ENCODE measurements around the gene ACYP1. TPM values are rescaled to one million over a fixed set of nuclear protein-coding genes. Genes with fewer than 3 reads are reported as not detected.

The ACYP1 gene
- 10 to 100 TPM; 52.7 to 53.8 TPM for total RNA-seq

- ChIA-PET POLR2A (interaction anchor here (0.6 to 4.1 kb wide), 14 partner anchors 8 to 181 kb away, joined by 3 to 20 read pairs (median 8); partner anchors contain the start of genes EIF2B2, MLH3 and NEK9), CTCF (interaction anchor here (0.9 to 3.4 kb wide), 16 partner anchors 10 to 452 kb away, joined by 3 to 16 read pairs (median 5); partner anchors contain the start of genes EIF2B2, LTBP2 and MLH3)
- Mint-ChIP-seq H3K4me1 (peaks cover 42% of the 10 kb centered on the region), H3K27me3 (no peaks in the 10 kb centered on the region), H3K4me3 (peak within 1 kb of the TSS; percentile 99), H3K9me3 (no peaks in the 10 kb centered on the region), H3K36me3 (ENCODE audit: low read depth) (peaks cover 36% of the 10 kb centered on the region), H3K27ac (peak within 1 kb of the TSS; percentile 92)
- peak; percentile 93 for DNase-seq
Observed at GRCh38 chr14:75063491-75064204, at the start of gene ACYP1. TSS of gene ACYP1 (minus strand) at chr14:75064024. CDS start at chr14:75063553, 471 bp downstream.

DNA sequence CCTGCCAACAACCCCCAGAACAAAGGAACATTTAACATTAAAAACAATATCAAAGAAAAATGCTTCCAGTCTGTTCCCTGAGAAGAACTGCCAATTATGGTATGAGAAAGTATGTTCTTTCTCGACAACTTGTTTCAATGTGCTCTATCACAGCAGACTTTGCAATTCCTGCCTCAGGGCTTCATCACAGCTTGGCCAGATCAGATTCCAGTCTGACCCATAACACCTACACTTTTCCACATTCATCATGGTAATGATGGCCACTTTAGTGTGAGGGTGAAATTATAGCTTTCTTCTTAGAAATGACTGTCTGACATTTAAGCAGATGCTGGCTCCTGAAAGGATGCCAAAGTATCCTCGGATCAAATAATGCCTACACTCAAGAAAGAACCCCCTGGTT lies 46.1 kb upstream of the ACYP1 start:
- DNase-seq = no peak
- Mint-ChIP-seq H3K9me3 (no peaks in the 10 kb centered on the region), H3K27me3 (no peaks in the 10 kb centered on the region), H3K36me3 (ENCODE audit: low read depth) (peaks cover 73% of the 10 kb centered on the region), H3K4me1 (peaks cover 24% of the 10 kb centered on the region), H3K4me3 (no peak overlapping the region), H3K27ac (no peak overlapping the region)
- ChIA-PET CTCF (interaction anchor here (1.5 kb wide), 1 partner anchor 379 kb away, joined by 3 read pairs; no protein-coding TSS in a partner anchor), POLR2A (no interaction called here)

GRCh38 chr14:75107186-75107585 lies 43.4 kb upstream of the ACYP1 start:
- Mint-ChIP-seq H3K27ac (no peak overlapping the region), H3K4me3 (no peak overlapping the region), H3K27me3 (no peaks in the 10 kb centered on the region), H3K4me1 (peaks cover 3% of the 10 kb centered on the region), H3K36me3 (ENCODE audit: low read depth) (peaks cover 70% of the 10 kb centered on the region), H3K9me3 (no peaks in the 10 kb centered on the region)
- POLR2A ChIA-PET = interaction anchor here (0.7 kb wide), 1 partner anchor 10 kb away, joined by 3 read pairs; no protein-coding TSS in a partner anchor
- CTCF ChIA-PET = no interaction called here
- DNase-seq = no peak

GRCh38 chr14:75101491-75101890 lies 37.7 kb upstream of the ACYP1 start:
- Mint-ChIP-seq H3K4me3 (no peak overlapping the region), H3K9me3 (no peaks in the 10 kb centered on the region), H3K4me1 (no peaks in the 10 kb centered on the region), H3K27me3 (no peaks in the 10 kb centered on the region), H3K27ac (no peak overlapping the region), H3K36me3 (ENCODE audit: low read depth) (peaks cover 65% of the 10 kb centered on the region)
- DNase-seq = no peak
- POLR2A ChIA-PET = no interaction called here
- CTCF ChIA-PET = interaction anchor here (2.0 kb wide), 1 partner anchor 13 kb away, joined by 12 read pairs; no protein-coding TSS in a partner anchor

DNA sequence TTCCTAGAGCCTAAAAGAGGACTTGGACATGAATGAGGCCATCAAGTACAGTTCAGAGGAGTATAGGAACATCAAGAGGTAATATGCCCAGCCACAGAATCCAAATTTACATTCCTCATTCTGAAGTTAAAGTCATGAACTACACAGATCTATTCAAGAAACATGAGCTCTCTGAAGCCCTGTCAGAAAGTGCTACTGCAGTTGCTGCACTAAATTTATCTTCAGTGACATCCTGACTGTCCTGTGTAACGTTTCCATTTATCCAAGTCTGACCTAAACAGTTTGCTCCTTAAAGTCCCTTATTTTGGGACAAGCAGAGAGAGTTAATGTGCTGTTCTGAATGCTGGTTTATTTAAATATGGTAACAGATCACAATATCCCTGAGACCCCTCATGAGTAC lies 34.9 kb upstream of the ACYP1 start:
- Mint-ChIP-seq H3K9me3 (no peaks in the 10 kb centered on the region), H3K27me3 (no peaks in the 10 kb centered on the region), H3K36me3 (ENCODE audit: low read depth) (peaks cover 70% of the 10 kb centered on the region), H3K27ac (no peak overlapping the region), H3K4me3 (no peak overlapping the region), H3K4me1 (no peaks in the 10 kb centered on the region)
- ChIA-PET POLR2A (no interaction called here), CTCF (interaction anchor here (1.3 kb wide), 1 partner anchor 10 kb away, joined by 3 read pairs; no protein-coding TSS in a partner anchor)
- no peak for DNase-seq

DNA sequence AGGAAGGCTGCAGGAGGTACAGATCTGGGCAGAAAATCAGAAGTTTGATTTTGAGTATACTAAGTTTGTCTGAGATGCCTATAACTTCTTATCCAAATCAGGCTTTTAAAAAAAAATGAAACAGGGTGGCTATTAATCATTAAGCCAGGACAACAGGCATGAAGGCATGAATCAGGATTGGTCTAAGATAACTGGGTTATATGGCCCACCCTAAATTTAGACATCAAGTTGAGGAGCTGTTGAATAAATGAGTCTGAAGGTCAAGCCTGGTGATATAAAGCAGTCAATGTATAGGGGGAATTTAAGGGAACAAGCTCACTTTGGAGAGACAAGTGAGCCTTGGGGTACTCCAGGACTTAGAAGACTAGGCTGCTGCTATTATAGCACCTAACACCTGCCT lies 34.4 kb upstream of the ACYP1 start:
- Mint-ChIP-seq H3K9me3 (no peaks in the 10 kb centered on the region), H3K27ac (no peak overlapping the region), H3K36me3 (ENCODE audit: low read depth) (peaks cover 67% of the 10 kb centered on the region), H3K4me1 (no peaks in the 10 kb centered on the region), H3K27me3 (no peaks in the 10 kb centered on the region), H3K4me3 (no peak overlapping the region)
- CTCF ChIA-PET = interaction anchor here (1.3 kb wide), 1 partner anchor 9 kb away, joined by 3 read pairs; no protein-coding TSS in a partner anchor
- no peak for DNase-seq
- POLR2A ChIA-PET = no interaction called here

DNA sequence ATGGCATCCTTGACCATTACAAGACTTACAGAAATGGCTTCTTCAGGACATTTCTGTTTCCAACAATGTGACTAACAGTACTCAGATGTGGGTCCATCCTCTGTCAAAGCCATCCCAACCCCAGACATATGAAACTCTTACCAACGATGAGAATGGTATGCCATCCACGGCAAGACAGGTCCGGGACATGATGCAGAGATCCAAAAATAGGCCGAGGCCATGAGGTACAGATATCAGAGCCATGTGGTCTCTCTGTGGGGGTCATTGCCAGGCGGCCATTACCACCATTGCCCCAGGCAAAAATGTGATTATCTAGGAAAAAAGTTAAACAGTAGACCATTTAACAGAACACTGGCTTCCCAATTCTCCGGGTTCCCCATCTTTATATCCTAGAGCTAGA lies 33.1 kb upstream of the ACYP1 start:
- Mint-ChIP-seq H3K9me3 (no peaks in the 10 kb centered on the region), H3K36me3 (ENCODE audit: low read depth) (peaks cover 68% of the 10 kb centered on the region), H3K27ac (no peak overlapping the region), H3K4me1 (no peaks in the 10 kb centered on the region), H3K4me3 (no peak overlapping the region), H3K27me3 (no peaks in the 10 kb centered on the region)
- DNase-seq = no peak
- ChIA-PET POLR2A (no interaction called here), CTCF (no interaction called here)

DNA sequence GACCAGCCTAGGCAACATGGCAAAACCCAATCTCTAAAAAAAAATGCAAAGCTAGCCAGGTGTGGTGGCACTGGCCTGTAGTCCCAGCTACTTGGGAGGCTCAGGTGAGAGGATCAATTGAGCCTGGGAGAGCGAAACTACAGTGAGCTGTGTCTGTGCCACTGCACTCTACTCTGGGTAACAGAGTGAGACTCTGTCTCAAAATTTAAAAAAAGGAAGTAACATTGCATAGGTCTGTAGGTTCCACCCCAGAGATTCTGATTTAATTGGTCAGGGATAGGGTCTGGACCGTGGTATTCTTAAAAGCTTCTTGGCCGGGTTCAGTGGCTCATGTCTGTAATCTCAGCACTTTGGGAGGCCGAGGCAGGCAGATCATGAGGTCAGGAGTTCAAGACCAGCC lies 31.9 kb upstream of the ACYP1 start:
- Mint-ChIP-seq H3K27ac (no peak overlapping the region), H3K9me3 (no peaks in the 10 kb centered on the region), H3K36me3 (ENCODE audit: low read depth) (peaks cover 64% of the 10 kb centered on the region), H3K4me1 (no peaks in the 10 kb centered on the region), H3K27me3 (no peaks in the 10 kb centered on the region), H3K4me3 (no peak overlapping the region)
- POLR2A ChIA-PET = no interaction called here
- CTCF ChIA-PET = interaction anchor here (0.7 to 1.3 kb wide), 2 partner anchors 235 to 269 kb away, joined by 4 to 6 read pairs; no protein-coding TSS in a partner anchor
- DNase-seq = no peak

DNA sequence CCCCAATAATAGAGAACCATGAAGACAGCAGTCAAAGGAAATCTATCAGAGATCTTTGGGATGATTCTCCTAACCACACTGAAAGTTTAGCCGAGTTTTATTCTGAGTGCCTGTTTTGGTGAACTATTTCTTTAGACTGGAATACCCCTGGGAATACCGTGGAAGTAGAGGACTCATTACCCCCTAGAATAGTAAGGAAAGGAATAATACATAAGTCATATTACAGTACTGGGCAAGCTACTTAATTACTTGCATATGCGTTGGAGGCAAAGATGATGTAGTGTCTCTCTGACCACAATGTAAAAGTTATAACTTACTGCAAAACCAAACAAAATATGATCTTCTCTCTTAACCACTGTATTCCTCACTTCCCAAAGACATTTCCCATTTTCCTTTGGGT lies 31.1 kb upstream of the ACYP1 start:
- no peak for DNase-seq
- H3K4me1 Mint-ChIP-seq = no peaks in the 10 kb centered on the region
- ChIA-PET POLR2A (no interaction called here), CTCF (no interaction called here)
- peaks cover 59% of the 10 kb centered on the region for H3K36me3 Mint-ChIP-seq (ENCODE audit: low read depth)
- no peak overlapping the region for H3K27ac Mint-ChIP-seq
- no peaks in the 10 kb centered on the region for H3K9me3 Mint-ChIP-seq
- H3K27me3 Mint-ChIP-seq = no peaks in the 10 kb centered on the region
- no peak overlapping the region for H3K4me3 Mint-ChIP-seq

- no peak for DNase-seq
- ChIA-PET CTCF (interaction anchor here (11.0 kb wide), 1 partner anchor 232 kb away, joined by 99 read pairs; no protein-coding TSS in a partner anchor), POLR2A (no interaction called here)
- H3K9me3 Mint-ChIP-seq = no peaks in the 10 kb centered on the region
- H3K27me3 Mint-ChIP-seq = no peaks in the 10 kb centered on the region
- H3K27ac Mint-ChIP-seq = no peak overlapping the region
- H3K4me1 Mint-ChIP-seq = no peaks in the 10 kb centered on the region
- H3K36me3 Mint-ChIP-seq (ENCODE audit: low read depth) = peaks cover 48% of the 10 kb centered on the region
- H3K4me3 Mint-ChIP-seq = no peak overlapping the region
Observed at GRCh38 chr14:75092698-75093097, 28.9 kb upstream of the ACYP1 start.

- Mint-ChIP-seq H3K4me3 (no peak overlapping the region), H3K4me1 (no peaks in the 10 kb centered on the region), H3K27ac (peak overlapping the region; percentile 3), H3K9me3 (no peaks in the 10 kb centered on the region), H3K36me3 (ENCODE audit: low read depth) (peaks cover 46% of the 10 kb centered on the region), H3K27me3 (no peaks in the 10 kb centered on the region)
- no peak for DNase-seq
- ChIA-PET POLR2A (no interaction called here), CTCF (interaction anchor here (1.1 to 11.0 kb wide), 4 partner anchors 145 to 230 kb away, joined by 5 to 99 read pairs (median 44); no protein-coding TSS in a partner anchor)
Observed at GRCh38 chr14:75091251-75091650, 27.4 kb upstream of the ACYP1 start.

DNA sequence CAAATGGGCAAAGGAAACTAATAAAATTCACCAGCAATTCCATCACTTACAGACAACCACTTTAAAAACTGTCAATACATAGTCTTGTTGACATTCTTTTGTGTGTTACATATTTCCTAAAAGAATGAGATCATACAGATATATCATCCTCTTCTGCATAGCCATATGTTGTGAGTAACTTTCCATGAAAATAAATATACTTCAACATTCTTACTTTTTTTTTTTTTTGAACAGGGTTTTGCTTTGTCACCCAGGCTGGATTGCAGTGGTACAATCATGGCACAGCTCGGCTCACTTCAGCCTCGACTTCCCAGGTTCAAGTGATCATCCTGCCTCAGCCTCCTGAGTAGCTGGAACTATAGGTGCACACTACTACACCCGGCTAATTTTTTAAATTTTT lies 26.5 kb upstream of the ACYP1 start:
- Mint-ChIP-seq H3K4me3 (no peak overlapping the region), H3K4me1 (no peaks in the 10 kb centered on the region), H3K36me3 (ENCODE audit: low read depth) (peaks cover 46% of the 10 kb centered on the region), H3K27me3 (no peaks in the 10 kb centered on the region), H3K27ac (no peak overlapping the region), H3K9me3 (no peaks in the 10 kb centered on the region)
- no peak for DNase-seq
- ChIA-PET CTCF (interaction anchor here (0.7 to 11.0 kb wide), 6 partner anchors 144 to 1088 kb away, joined by 3 to 99 read pairs (median 7); partner anchors contain the start of gene RPS6KL1), POLR2A (interaction anchor here (1.0 kb wide), 1 partner anchor 10 kb away, joined by 3 read pairs; no protein-coding TSS in a partner anchor)

GRCh38 chr14:75088566-75089373 lies 24.9 kb upstream of the ACYP1 start:
- Mint-ChIP-seq H3K27me3 (no peaks in the 10 kb centered on the region), H3K4me3 (no peak overlapping the region), H3K27ac (no peak overlapping the region), H3K9me3 (no peaks in the 10 kb centered on the region), H3K4me1 (no peaks in the 10 kb centered on the region), H3K36me3 (ENCODE audit: low read depth) (peaks cover 48% of the 10 kb centered on the region)
- ChIA-PET POLR2A (interaction anchor here (0.8 to 2.1 kb wide), 5 partner anchors 19 to 206 kb away, joined by 3 to 8 read pairs (median 3); partner anchors contain the start of genes EIF2B2, NEK9 and ZC2HC1C), CTCF (interaction anchor here (0.6 to 11.0 kb wide), 39 partner anchors 10 to 228 kb away, joined by 3 to 99 read pairs (median 5); partner anchors contain the start of genes ACYP1, DLST, MLH3 and PGF)
- peak; percentile 35 for DNase-seq

All from activated CD4-positive, alpha-beta memory T cell treated with anti-CD3 and anti-CD28 coated beads, Interleukin-2, amount 10 ng/mL, durations not matched to agents 7 days and 5 days (primary cell).